ENCODE measurements around the gene FARS2.

The FARS2 gene

DNA sequence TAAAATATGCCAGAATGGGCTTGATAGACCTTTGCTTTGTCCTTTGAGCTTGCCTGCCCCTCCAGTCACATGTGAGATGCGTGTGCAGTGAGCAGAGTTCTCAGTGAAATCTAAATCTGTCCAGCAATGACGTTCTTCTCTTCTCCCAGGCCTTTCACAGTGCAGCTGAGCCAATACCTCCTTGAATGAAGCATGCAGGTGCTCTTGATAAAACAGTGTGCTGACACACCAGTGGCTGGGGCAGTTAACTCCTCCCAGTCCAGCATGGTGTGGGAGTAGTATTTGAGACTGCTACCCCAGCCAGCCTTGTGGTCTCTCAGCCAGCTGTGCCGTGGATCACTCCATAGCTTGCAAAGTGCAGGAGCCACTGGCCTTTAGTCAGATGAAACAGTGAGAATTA lies 240.5 kb downstream of the FARS2 start:
- Histone ChIP-seq H3K9me3 (no peaks in the 10 kb centered on the region), H3K27me3 (no peaks in the 10 kb centered on the region), H3K4me1 (ENCODE audit: control insufficient read depth in 1 of 2, insufficient read depth in 1 of 2, low read depth in 1 of 2, low read length in 1 of 2) (no peaks in the 10 kb centered on the region), H3K27ac (no peak overlapping the region), H3K36me3 (no peaks in the 10 kb centered on the region), H3K4me3 (ENCODE audit: low read depth in 1 of 2, low read length in 1 of 2) (no peak overlapping the region)
- TF ChIP-seq, protein P1, sequence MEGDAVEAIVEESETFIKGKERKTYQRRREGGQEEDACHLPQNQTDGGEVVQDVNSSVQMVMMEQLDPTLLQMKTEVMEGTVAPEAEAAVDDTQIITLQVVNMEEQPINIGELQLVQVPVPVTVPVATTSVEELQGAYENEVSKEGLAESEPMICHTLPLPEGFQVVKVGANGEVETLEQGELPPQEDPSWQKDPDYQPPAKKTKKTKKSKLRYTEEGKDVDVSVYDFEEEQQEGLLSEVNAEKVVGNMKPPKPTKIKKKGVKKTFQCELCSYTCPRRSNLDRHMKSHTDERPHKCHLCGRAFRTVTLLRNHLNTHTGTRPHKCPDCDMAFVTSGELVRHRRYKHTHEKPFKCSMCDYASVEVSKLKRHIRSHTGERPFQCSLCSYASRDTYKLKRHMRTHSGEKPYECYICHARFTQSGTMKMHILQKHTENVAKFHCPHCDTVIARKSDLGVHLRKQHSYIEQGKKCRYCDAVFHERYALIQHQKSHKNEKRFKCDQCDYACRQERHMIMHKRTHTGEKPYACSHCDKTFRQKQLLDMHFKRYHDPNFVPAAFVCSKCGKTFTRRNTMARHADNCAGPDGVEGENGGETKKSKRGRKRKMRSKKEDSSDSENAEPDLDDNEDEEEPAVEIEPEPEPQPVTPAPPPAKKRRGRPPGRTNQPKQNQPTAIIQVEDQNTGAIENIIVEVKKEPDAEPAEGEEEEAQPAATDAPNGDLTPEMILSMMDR (IDR thresholded peaks at IDR 0.05) = no peak

DNA sequence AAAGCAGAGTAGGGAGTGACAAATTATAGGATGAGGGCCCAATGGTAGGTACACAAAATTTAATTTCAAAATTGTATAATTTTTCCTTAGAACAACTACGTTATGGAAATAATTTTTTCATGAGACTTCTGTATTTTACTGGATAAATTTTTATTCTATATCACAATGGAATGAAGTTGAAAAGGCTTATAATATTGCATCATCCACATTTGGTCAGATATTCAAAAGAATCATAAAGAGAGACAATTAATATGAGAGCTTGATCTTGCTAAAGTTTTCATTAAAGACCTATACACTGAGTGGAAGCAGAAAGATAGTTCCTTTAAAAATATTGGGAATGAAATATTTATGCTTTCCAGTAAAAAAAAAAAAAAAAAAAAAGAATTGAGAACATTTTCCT lies 242.8 kb downstream of the FARS2 start:
- H3K27me3 ChIP-seq = no peaks in the 10 kb centered on the region
- TF ChIP-seq, protein P1 (IDR thresholded peaks at IDR 0.05) = no peak

DNA sequence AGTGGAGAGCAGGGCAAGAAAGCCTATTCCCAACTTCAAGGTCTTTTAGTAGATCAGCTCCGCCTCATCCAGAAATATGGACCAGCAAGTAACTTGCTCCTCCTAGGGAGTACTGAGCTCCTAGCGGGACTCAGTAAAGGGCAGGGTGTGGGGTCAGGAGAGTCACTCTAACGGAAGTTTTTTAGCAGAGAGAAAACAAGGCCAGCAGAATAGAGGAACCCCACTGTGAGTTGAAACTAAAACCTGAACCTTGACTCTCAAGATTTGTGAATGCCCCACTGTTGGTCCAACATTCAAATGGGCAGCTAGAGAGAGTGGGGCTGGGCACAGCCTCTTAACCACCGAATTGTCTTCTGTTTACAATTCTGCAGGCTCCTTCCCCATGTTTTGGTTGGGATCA lies 244.8 kb downstream of the FARS2 start:
- TF ChIP-seq, protein P1 (IDR thresholded peaks at IDR 0.05) = no peak
- Histone ChIP-seq H3K9me3 (no peaks in the 10 kb centered on the region), H3K27me3 (no peaks in the 10 kb centered on the region), H3K36me3 (no peaks in the 10 kb centered on the region), H3K4me1 (ENCODE audit: control insufficient read depth in 1 of 2, insufficient read depth in 1 of 2, low read depth in 1 of 2, low read length in 1 of 2) (no peaks in the 10 kb centered on the region), H3K4me3 (ENCODE audit: low read depth in 1 of 2, low read length in 1 of 2) (no peak overlapping the region), H3K27ac (no peak overlapping the region)

More for the DNA sequence above, 242.8 kb downstream of the FARS2 start:
- Histone ChIP-seq H3K9me3 (no peaks in the 10 kb centered on the region), H3K36me3 (no peaks in the 10 kb centered on the region), H3K4me1 (ENCODE audit: control insufficient read depth in 1 of 2, insufficient read depth in 1 of 2, low read depth in 1 of 2, low read length in 1 of 2) (no peaks in the 10 kb centered on the region), H3K27ac (no peak overlapping the region), H3K4me3 (ENCODE audit: low read depth in 1 of 2, low read length in 1 of 2) (no peak overlapping the region)

DNA sequence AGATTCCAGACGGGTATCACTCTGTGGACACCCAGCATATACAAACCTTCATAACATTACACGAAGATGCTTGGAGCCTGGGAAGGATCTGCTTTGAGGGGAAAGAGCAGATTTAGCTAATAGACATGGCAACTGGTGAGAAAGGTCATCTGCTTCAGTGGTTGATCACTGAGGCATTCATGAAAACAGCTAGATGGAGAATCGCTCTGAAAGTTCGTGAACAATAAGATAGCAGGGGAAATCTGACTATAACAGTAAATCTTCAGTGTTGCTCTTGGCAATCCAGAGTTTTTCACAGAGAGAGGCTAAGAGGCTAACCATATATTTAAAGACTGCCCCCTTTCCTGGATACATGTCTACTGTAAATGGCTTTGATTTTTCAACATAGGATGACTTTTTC lies 245.3 kb downstream of the FARS2 start:
- TF ChIP-seq, protein P1 (IDR thresholded peaks at IDR 0.05) = no peak
- Histone ChIP-seq H3K27me3 (no peaks in the 10 kb centered on the region), H3K36me3 (no peaks in the 10 kb centered on the region), H3K4me1 (ENCODE audit: control insufficient read depth in 1 of 2, insufficient read depth in 1 of 2, low read depth in 1 of 2, low read length in 1 of 2) (no peaks in the 10 kb centered on the region), H3K9me3 (no peaks in the 10 kb centered on the region), H3K4me3 (ENCODE audit: low read depth in 1 of 2, low read length in 1 of 2) (no peak overlapping the region), H3K27ac (no peak overlapping the region)

DNA sequence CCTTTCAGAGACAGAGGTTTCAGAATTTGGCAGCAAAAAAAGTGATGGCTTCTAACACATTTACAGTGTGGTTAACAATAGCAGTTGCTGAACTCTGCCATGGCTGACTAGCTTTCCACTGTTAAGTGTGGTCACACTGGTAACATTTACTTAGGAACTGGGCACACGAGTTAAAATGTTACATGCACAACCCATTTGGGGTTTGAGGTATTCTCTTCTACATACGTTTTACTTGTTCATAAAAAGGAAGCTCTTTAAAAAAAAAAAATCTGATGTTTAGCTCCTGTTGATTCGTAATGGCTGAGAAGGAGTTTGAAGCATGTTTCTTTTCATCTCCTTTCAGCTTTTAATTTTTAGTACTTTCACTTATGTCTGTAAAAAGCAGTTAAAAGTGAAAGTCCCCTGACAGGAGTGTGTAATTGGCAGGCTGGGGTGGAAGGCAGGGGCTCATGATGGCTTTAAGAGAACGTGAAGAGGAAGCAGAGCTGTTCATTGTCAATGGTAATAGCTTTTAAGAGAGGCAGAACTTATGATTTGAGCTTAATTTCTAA lies 245.9 kb downstream of the FARS2 start:
- Histone ChIP-seq H3K9me3 (no peaks in the 10 kb centered on the region), H3K4me3 (ENCODE audit: low read depth in 1 of 2, low read length in 1 of 2) (no peak overlapping the region), H3K27ac (no peak overlapping the region), H3K36me3 (no peaks in the 10 kb centered on the region), H3K27me3 (no peaks in the 10 kb centered on the region), H3K4me1 (ENCODE audit: control insufficient read depth in 1 of 2, insufficient read depth in 1 of 2, low read depth in 1 of 2, low read length in 1 of 2) (no peaks in the 10 kb centered on the region)
- TF ChIP-seq, protein P1 (IDR thresholded peaks at IDR 0.05) = no peak

DNA sequence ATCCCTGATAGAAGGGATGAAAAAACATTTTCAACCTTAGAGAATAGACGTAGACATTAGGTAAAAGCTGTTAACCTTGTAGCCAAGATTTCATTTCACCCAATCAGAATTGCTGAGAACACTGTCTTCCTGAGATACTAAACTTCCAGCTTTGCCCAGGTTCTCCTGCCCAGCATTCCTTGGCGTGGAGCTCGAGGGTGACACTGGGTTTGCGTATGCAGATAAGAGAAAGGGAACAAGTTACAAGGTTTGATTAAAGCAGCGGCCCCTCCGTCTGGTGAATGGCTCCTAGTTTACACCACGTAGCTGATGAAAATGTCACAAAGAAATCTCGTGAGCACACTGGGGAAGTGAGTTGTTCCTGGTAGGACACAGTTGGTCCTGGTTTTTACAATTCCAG lies 247.8 kb downstream of the FARS2 start:
- TF ChIP-seq, protein P1 (IDR thresholded peaks at IDR 0.05) = no peak
- Histone ChIP-seq H3K4me3 (ENCODE audit: low read depth in 1 of 2, low read length in 1 of 2) (no peak overlapping the region), H3K27me3 (no peaks in the 10 kb centered on the region), H3K27ac (no peak overlapping the region), H3K9me3 (no peaks in the 10 kb centered on the region), H3K36me3 (no peaks in the 10 kb centered on the region), H3K4me1 (ENCODE audit: control insufficient read depth in 1 of 2, insufficient read depth in 1 of 2, low read depth in 1 of 2, low read length in 1 of 2) (no peaks in the 10 kb centered on the region)

Measured in neutrophil (primary cell).